NCI-H774 (cell line): ENCODE measurements around the gene SIRPA.

ENCODE experiments used
- DNase-seq: peaks from one replicate; lab custom pipeline; 2025; lab: John Stamatoyannopoulos, UW

Gene SIRPA

DNA sequence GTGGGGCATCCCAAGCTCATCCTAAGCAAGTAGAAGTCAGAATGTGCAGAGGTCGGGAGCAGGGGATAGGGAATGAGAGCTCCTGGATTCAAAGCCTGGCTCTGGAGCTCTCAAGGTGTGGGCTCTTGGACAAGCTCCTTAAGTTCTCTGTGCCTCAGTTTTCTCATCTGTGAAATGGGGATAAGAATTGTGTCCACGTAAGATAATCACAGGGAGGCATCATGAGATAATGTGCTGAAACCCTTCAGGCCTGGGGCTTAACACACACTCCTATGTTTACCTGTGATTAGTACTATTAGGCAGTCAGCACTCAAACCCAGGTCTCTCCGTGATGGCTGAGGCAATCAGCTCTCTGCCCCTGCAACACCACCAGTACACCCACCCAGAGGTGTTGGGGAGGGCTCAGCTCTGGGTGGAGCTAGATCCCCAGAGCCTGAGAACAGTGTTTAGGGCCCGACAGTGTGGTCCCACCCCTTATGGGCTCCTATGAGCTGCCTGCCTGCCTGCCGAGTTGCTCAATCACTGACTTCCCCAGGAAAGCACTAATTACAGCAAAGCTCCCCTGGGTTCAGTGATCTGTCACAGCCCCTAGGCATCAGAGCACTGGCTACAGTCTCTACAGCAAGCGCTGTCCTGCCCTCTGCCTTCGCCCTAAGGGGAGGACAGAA, 6.3 kb upstream of the SIRPA start:
- no peak for DNase-seq

DNA sequence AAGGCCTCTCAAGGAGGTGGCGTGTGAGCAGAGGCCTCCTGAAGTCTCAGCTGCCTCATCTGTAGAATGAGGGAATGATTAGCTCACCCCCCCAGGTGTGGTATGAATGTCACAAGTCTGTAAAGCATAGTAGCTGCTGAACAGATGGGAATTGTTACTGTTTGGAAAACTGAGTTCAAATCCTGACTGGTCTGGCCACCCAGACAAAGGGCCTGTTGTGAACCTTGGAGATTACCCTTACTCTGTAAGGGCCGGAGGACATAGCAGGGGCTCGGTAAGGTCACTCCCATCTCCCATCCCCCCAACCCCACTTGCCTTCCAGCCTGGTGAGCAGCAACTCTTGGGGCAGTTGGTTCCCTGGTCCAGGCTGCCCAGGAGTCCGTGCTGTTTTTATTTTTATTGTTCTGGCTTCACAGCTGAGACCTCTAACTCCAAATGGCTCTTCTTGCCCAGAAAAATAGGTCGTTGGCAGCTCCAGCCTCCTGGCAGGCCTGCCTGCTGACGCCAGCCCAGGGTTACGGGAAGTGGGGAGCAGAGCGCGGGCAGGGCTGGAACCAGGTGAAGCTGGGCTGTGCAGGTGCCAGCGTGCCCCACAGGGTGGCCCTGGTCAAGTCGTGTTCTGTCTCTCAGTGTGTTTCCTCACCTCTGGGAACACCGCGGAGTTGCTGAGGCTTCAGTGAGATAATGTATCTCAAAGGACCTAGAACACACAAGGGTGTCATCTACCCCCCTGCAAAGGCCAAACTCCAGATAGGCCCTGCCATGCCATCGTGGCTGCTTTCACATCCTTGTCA, 4.5 kb upstream of the SIRPA start:
- no peak for DNase-seq

GRCh38 chr20:1891263-1892118, 3.7 kb upstream of the SIRPA start:
- DNase-seq: no peak

DNA sequence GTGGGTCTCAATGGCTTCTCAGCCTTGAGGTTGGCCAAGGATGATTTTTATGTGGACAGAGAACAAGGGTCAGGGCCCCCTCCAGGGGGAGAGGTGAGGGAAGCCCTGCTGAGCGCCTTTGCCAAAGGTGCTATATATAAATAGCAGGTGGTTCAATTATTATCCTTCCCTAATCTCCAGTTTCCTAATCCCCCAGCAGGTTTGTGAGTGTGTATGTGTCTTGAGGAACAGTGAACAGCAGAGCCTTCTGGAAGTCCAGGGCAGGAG, 3.2 kb upstream of the SIRPA start:
- no peak for DNase-seq

GRCh38 chr20:1893721-1894470, 1.3 kb upstream of the SIRPA start:
- DNase-seq: no peak

DNA sequence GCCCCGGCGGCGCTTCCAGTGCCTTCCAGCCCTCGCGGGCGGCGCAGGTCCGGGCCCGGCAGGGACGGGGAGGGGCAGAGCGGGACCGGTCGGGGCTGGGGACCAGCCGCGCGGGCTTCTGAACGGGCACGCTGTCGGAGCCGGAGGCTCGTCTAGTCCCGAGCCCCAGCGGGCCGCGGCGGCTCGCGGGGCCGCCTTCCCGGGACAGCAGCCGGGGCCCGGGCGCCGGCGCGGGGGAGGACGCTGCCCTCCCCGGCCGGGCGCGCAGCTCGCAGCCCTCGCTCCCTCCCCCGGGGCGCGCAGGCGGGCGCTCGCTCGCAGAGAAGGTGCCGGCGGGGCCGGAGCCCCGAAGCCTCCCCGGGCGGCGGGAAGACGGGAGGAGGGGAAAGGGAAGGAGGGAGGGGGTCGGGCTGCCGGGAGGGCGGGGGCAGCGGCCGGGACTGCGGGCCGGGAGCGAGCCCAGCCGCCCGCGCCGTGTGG, 696 bp upstream of the SIRPA start:
- DNase-seq: no peak

DNA sequence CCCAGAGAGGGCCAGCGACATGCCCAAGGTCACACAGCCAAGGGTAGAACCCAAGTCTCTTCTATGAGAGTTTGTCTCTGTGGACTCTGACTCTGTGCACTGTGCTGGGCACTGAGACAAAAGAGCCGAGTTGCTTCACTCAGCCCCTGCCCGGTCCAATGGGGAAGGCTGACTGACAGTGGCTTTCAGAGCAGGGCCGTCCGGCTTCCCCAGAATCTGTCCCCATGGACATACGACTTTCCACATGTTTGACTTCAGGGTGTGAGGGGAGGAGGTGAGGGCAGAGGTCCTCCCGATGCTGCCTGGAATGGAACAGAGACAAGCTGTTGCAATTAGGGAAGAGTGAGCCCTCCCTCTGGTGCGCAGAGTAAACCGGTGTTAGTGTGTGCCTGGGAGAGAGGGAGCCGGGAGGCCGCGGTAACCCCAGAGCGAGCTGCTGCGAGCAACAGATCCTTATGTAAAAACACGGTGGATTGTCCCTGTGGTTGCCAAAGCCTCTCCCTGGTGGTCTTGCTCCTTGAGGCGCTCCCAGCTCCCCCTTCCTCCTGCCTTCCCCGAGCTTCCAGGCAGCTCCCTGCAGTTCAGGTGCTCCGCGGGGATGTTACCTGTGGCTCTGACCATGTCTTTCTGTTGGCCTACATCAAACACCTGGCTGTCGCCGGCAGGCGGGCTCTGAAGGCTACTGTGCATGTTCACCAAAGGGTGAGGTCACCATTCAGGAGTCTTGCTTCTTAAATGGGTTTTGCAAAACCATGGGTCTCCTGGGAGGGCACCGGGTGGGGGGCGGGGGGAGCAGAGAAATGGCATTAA, 672 bp downstream of the SIRPA start:
- DNase-seq: no peak

DNA sequence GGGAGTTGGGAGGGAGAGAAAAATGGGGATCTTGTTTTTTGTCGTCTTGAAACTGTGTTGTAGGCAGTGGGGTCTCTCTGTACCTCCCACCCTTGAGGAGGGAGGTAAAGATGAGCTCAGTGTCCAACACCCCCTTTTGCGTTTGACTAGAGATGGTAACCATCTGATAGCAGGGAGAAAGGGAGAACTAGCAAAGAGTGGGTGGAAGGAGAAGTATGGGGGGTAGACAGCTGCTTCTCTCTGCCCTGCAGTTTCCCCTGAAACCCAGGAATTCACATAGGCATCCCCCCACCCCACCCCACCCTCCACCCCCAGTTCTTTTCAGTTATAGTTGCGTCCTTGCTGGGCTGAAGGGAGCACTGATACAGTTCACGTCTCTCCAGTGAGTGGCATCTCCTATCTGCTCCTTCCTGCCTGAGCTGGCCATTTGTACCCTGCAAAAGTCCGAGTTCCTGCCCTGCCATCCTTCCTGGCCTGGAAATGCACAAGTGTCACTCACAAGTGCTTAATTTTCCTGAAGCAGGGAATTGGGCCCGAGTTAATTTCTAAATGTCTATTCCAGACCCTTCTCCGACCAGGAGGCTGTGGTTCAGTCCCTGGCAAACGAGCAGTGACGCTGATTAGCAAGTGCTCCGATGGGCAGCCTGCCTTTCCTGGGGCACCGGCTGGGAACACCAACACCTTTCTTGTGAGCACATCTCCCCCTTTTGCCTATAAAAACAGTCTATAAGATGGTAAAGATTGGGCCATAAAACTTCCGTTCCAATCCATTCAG, 1.5 kb downstream of the SIRPA start:
- DNase-seq: no peak

- DNase-seq: no peak
Observed at GRCh38 chr20:1897541-1897940, 2.3 kb downstream of the SIRPA start.

GRCh38 chr20:1897965-1898464, 2.8 kb downstream of the SIRPA start:
- no peak for DNase-seq

GRCh38 chr20:1898482-1899240, 3.5 kb downstream of the SIRPA start:
- DNase-seq: no peak

- DNase-seq: no peak
Observed at GRCh38 chr20:1899241-1899525, 4.0 kb downstream of the SIRPA start.

DNA sequence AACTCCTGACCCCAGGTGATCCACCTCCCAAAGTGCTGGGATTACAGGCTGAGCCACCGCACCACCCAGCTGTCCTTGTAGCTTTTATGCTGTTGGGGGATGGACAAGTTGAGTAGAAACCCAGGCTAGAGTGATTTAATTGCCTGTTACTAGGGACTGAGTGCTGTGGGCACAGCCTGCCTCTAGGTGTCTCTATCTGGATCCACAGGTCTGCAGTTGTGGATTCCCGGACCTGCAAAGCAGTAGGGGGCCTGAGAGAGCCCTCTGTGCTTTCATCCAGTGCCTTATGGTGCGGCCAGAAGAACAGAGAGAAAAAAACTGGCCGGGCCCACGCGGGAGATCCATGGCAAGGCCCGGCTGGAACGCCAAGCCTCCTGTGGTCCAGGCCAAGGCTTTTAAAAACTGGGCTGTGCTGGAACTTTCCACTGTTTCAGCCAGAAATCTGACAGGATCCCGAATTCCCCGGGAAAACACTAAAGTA, 5.2 kb downstream of the SIRPA start:
- DNase-seq: no peak

DNA sequence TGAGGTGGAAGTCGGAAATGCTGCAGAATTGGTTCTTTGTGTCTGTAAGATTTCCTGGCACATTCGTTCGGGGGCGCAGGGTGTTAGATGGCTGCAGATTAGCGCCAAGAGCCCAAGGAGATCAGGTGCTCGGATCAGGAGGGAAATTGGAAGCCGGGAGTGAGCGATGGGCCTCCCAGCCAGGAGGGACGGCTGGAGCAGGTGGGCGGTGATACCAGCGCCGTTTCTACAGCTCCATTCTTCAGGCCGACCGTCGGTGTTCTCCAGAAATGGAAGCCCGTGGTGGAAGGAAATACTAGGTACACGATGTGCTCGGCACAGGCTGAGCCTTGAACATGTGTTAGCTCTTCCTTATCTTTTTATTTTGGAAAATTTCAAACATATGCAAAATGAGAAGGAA, 6.5 kb downstream of the SIRPA start:
- DNase-seq: no peak

DNA sequence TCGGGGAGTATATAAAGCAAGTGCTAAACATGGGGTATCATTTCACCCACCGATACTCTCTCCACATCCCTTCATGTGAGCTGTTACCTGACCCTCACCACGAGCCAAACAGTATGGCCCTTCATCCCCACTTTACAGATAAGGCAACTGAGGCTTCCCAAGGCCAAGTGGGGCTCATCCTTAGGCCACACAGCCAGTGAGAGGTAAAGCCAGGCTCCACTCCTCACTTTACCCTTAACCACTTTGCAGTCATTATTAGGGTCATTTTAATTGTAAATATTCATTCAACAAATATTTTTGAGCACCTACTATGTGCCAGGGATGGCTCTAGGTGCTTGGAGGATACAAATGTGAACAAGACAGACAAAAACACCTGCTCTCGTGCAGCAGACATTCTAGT, 7.0 kb downstream of the SIRPA start:
- no peak for DNase-seq

GRCh38 chr20:1904135-1904534, 8.9 kb downstream of the SIRPA start:
- no peak for DNase-seq

DNA sequence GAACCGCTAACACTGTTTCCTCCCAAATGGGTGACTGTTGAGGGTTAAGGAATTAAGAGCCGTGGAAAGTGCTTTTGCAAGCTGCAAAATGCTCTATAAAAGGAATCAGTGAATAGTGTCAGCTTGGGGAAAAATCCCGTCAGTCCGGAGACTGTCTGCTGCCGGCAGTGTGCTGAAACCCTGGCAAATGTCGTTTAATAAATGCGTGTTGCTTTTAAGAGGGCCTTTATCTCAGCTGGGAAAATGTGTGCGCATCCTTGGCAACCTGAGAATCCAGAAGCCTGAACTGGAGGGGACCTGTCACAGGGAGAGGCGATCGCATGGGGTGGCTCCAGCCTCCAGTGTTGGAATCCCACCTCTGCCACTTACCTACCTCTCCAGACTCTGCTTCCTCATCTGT, 9.8 kb downstream of the SIRPA start:
- no peak for DNase-seq

DNA sequence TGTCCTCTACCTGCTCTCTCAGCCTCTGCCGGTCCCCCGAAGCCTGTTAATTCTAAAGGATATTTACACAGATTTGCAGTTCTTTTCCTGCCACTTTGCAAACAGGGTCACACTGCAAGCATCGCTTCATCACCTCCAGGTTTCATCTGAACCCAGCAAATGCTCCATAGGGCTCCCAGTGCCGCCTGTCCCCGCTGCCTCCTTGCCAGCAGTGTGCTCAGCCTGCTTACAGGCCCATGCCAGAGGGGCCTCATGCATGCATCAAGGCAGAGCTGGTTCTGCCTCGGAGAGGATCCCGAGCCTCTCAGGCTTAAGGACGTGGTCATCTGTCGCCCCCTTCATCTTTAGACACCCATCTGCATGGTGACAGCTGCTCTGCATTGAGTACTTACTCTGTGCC, 10.5 kb downstream of the SIRPA start:
- DNase-seq: no peak

DNA sequence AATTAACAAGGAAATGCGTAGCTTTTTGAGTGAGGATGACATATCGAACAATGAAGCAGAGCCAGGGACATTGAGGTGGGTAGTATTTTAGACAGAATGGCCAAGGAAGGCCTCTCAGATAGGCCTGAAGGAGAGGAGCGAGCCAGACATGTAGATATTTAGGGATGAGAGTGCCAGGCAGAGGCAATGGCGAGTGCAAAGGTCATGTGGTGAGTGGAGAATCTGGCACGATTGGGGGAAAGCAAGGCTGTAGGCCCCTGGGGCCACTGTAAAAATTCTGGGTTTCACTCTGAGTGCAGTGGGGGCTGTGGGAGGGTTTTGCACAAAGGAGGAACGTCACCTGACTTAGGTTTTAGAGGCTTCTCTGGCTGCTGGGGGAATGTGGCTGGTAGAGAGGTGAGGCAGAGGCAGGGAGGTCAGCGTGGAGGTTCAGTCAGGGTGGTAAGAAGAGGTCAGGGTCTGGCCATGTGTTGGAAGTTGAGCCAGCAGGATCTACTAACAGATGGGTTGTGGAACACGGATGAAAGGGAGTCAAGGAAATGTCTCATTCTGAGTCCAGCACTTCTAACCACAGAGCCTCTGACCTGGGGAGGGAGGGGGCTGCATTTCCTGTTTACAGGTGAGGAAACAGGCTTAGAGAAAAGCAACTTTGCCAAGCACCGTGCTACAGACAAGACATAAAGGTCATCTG, 11.3 kb downstream of the SIRPA start:
- no peak for DNase-seq
